GM18858 (cell line): ENCODE results near the gene ARHGAP22.

Source experiments
- ATAC-seq: cut with Tn5 transposase; IDR thresholded peaks from one replicate; pipeline ENCODE4 v1.9.1; 2021; ENCODE audit not compliant: unreplicated experiment

ARHGAP22 gene

DNA sequence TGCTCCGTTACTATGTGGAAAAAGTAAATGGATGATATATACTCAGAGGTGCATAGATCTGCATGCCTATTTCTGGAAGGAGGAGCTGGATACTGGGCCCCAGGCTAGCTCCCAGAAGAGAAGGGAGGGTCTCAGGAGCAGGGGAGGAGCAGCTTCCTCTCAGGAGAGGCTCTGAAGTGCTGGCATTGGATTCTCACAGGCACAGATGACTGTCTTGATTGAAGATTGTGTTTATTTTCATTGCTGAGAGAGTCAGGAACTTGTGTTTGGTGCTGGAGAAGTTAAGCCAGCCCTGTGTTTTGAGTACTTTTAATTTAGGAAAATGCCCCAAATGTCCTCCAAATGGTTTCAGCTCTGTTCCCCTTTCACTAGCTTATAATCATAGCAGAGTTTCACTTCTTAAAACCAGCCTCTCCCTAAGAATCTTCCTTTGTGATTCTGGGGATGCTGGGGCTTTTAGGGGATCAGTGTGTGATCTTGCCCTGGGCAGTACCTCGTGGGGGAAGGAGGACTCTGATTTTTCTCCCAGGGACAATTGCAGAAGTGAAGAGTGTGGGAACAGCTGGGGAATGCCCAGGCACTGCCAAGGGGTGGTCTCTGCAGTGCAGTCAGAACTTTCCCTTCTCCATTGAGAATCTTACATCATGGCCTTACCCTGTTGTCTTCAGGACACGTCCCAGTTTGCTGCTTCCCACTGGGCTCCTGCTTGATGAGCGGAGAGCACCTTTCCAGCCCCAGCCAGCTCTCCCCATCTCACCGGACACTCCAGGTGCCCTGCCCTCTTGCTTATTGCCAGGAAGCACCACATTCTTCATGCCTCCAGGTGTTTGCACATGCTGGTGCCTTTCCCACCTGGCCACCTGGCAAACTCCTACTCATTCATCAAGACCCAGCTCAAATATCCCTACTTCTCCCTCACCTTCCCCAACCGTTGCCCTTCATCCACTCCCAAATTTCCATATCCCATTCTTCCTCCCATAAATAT, 102.8 kb downstream of the ARHGAP22 start:
- no peak for ATAC-seq

GRCh38 chr10:48501226-48501625, 103.6 kb downstream of the ARHGAP22 start:
- ATAC-seq = no peak

GRCh38 chr10:48500771-48501170, 104.1 kb downstream of the ARHGAP22 start:
- ATAC-seq = no peak

DNA sequence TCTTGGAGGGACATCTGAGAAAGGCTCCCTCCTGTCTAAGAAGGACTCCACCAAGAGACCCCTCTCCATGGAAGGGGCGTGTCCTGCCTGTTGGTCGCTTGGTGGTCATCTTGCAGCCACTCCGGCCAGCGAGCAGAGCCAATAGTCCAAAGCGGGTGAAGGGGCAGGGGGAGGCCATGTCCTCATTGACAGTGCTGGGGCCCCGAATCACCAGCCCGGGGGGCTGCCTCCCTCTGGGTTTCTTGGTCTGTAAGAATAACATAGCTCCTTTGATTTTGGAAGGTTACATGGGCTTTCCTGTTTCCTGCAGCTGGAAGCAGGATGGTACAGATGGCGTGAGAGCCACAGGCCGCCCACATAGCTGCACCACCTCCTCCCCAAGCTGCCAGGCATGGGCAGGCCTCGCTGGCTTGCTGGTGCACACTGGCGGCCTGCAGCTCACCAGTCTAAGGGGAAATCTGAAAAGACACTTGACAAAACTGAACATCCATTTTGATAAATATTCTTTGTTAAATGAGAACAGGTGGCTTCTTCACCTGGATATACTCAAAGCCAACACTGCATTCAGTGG, 105.8 kb downstream of the ARHGAP22 start:
- no peak for ATAC-seq

DNA sequence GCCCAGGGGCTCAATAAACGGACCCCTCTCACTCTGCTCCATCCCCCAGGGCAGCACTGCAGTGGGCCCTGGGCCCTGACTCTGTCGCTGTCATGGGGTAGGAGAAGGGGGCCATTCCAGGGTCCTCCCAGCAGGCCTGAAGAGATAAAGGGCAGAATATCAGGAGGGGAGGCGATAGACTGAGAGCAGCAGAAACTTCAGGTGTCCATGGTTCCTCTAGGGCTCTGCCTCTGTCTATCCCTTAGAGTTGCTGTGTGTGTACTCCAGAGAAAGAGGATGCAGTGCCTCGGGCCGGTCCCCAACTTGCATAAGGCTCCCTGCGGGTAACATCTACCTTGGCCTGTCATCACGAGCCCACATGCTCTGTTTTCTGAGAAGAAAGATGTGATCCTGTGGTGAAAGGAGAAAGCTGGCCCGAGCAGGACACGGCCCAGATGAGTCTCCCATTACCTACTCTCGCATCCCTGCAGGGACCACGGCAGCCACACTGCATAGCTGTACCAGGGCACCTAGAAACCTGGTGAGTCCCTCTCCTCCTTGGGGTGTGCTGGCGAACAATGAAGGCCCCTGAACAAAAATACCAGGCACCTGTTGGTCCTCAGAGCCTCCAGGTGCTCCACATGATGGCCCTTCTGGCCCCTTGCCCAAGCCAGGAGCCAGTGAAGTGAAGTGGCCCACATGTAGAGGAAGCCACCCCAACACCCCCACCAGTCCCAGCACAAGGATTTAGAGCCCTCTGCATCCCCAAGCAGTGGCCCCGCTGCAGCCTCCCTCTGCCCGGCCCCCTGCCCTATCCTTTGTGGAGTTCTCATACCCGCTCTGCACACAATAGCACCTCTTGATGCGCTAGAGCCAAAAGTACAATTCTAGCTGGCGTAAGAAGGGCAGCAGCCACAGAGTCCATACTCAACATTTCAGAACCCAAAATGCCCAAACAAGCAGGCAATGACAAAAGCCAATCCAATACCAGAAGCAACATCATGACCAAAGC, 106.8 kb downstream of the ARHGAP22 start:
- no peak for ATAC-seq

DNA sequence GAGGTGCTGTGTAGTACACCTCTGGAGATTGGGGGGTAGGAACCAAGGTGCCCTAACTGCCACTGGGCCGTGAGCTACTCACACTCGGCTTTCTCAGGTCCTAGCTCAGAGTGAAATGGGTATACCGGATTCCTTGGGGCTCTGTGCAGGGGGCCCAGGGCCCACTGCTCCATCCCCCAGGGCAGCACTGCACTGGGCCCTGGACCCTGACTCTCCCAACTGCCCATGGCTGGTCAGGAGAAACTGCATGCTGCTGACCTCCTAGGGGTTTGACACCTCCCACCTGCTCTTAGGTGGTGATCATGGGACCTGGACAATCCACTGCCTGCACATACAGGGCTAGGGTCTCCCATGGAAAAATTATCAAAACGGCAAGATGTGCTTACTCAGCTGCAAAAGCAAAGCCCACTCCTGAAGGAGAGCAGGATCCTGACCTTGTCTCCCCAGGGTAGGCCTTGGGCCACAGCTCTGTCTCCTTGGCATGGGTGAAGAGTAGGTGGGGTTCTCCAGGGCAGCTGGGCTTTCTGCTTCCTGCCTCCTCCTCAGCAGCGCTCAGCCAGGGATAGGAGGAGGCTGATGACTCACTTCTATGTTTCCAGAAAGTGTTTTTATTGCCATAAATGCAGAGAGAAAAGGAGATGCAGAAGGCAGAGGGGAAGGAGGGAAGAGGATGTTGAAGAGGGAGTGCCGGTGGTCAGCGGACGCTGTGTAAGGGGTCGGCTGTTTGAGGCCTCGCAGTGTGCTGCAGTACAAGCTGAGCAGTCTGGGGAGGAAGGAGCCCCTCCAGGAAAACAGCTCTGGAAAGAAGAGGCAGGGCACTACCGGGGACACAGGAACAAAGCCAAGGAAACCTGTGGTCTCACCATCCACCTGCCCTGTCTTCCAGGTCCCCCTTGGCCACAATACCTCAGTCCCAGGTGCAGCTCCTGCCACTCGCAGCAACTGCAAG, 107.8 kb downstream of the ARHGAP22 start:
- ATAC-seq = no peak

DNA sequence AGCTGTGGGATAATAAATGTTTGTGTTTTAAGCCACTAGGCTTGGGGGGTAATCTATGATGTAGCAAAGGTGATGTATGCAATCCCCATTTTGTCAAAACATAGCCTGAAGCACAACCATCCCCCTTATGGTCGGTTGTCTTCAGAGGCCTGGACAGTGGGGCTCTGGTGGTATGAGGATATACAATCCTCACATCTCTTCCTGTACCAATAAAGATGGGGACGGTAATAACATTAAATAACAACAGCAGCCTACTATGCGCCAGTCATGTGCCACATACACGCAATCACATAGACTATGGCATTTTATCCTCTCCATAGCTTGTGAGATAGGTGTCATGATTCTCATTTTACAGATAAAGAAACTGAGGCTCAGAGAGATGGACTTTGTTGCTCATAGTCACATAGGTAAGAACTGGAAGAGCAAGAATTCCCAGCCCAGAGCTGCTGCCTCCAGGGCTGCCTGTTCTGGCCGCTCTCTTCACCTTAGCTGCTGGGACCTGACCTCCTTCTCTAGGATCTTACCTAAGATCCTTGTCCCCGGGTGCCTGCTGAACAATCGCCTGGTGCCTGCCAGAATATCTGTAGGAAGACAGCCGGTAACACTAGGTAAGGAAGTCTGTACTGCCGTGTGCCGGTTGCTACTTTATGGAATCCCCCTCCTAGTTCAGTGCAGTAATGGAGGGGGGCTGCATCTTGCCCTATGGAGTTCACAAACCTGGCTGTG, 108.6 kb downstream of the ARHGAP22 start:
- no peak for ATAC-seq

DNA sequence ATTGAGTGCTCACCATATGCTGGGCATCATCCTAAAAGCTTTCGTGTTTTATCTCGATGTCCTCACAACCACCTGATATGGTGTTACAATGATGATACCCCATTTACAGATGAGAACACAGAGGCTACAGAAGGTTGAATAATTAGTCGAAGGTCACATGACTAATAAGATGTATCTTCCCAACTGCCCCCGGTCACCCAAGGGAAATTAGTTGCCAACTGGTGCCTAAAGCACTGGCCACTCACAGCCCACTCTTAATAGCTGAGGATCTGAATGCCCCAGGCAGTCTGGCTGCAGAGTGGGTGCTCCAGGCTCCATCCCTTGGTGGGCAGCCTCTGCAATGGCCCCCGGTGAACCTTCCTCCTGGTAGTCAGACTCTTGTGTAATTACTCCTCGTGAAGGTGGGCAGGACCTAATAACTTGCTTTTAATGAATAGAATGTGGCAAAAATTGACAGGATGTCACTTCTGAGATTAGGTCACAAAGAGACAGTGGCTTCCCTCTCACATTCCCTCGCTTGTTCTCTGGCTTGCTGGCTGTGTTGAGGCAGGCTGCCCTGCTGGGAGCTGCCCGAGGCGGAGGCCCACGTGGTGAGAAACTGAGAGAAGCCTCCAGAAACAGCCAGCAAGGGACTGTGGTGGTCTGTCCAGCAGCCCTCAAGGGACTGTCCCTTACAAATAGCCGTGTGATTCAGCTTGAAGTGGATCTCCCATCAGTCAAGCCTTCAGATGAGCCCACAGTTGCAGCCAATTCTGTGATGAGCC, 109.4 kb downstream of the ARHGAP22 start:
- no peak for ATAC-seq

- no peak for ATAC-seq
Measured at GRCh38 chr10:48494611-48495010, 110.3 kb downstream of the ARHGAP22 start.

DNA sequence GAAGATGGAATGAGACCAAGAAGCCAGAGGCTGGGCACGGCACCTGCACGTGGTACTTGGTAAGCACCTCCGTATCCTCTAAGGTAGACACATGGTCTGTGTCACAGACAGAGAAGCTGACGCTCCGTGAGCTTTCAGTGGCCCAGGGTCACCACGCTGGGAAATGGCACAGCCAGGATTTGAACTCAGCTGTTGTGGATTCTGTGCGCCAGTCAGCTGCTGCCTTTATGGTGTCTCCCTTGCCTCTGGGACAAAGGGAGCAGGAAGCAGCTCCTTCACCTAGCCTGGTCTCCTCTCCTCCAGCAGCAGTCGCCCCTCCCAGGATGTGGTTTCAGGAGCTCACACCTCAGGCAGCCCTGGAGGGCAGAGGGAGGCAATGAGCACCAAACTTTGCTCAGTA, 110.8 kb downstream of the ARHGAP22 start:
- ATAC-seq = no peak

DNA sequence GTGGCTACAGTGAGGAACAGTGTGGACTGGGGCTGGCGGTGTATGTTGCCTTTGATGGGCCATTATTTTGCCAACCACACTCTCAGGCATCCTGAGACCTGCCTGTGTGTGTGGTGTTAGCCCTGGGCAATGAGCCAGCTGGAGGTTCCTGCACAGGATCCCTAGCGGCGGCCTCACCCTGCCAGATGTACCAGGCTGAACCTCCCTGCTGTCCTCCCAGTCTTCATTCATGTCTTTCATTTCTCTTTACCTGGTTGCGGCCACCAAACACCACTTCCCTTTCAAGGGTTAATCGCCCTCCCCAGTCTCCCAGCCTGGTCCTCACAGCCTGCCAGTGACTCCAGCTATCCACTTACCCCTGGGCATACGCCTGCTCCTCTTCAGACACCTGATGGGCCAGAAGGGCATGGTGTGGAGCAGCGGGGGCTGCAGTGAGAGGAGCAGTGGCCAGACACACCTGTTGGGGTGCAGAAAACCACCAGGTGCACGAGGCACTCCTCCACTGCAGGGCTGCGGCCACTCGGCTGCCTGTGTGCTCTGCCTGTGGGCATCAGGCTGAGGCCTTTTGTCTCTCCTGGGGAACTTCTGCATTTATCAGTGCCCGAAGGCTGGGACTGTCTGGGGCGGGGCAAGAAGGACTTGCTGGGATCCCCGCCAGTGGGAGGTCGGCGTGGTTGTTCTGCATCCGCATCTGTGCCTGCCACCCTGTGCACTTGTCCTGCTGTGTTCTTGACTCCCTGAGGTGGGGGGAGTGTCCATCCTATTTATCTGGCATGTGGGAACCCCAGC, 111.6 kb downstream of the ARHGAP22 start:
- no peak for ATAC-seq

GRCh38 chr10:48492201-48492600, 112.7 kb downstream of the ARHGAP22 start:
- ATAC-seq = no peak

GRCh38 chr10:48491392-48492139, 113.3 kb downstream of the ARHGAP22 start:
- ATAC-seq = no peak

DNA sequence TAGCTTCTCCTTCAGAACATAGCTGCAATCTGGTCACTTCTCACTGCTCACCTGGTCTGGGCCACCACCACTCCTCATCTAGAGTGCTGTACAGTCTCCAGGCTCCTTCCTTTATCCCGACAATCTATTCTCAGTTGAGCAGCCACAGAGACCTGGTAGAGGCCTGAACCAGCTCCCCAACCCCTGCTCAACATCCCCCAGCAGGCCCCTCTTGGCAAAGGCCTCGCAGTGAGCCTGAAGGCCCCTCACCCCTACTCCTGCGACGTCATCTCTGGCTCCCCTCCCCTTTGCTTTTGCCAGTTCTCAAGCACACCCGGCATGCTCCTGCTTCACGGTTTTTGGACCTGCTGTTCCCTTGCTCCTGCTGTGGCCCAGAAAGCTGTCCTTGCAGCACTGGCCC, 113.9 kb downstream of the ARHGAP22 start:
- no peak for ATAC-seq

- no peak for ATAC-seq
Measured at GRCh38 chr10:48490571-48490940, 114.3 kb downstream of the ARHGAP22 start.

DNA sequence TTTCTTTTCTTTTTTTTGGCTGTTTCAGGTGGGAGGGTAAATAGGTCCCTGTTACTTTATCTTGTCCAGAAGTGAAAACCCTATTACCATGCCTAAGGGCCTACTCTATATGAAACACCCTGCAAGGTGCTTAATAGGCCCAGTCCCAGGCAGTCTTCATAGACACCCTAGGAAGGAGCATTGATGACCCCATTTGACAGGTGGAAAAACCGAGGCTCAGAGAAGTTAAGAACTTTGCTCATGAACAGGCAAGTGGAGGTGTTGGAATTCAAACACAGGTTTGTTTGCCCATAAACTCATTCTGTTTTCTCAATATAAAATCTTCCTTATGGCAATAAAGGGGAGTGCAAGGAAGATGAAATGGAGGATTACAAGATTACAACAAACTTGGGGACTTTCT, 115.8 kb downstream of the ARHGAP22 start:
- no peak for ATAC-seq

DNA sequence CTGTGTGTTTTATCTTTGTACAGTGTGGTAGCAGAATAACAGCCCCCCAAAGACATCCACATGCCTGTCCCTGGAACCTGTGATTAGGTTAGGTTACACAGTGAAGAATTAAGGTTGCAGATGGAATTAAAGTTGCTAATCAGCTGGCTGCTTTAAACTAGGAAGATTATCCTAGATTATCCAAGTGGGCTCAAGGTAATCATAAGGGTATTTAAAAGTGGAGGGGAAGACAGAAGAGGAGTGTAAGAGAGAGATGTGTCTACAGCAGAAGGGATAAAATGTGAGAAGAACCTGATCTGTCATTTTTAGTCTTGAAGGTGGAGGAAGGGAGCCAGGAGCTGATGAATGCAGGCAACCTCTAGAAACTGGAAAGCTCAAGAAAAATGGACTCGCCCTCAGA, 117.6 kb downstream of the ARHGAP22 start:
- no peak for ATAC-seq
